RCC 7860 (cell line): ENCODE data around the gene AFM.
"Not testable (repeated sequence)": the region's sequence is repeated elsewhere in the genome, so short reads cannot be mapped to it uniquely, and the experiment has no call there.

Source experiments
- DNase-seq: peaks from one replicate; pipeline ENCODE4 v3.0.0-alpha.2; 2015; ENCODE audit warnings: low spot score
- FAIRE-seq: peaks from 2 replicates; lab custom pipeline; 2012; peaks lifted over from hg19 to GRCh38; lab: Jason Lieb, UNC

The AFM gene

GRCh38 chr4:73499996-73500765 is 18.6 kb downstream of the AFM start:
- FAIRE-seq (no peak), DNase-seq (no peak)

- FAIRE-seq, result no peak
- no peak for DNase-seq
These were observed 20.2 kb downstream of the AFM start for GRCh38 chr4:73501664-73502265.

GRCh38 chr4:73505567-73505966 is 24.0 kb downstream of the AFM start:
- no peak for FAIRE-seq
- no peak for DNase-seq

GRCh38 chr4:73507541-73507940 is 26.0 kb downstream of the AFM start:
- FAIRE-seq (no peak), DNase-seq (no peak)

GRCh38 chr4:73508651-73509050 is 27.1 kb downstream of the AFM start:
- no peak for DNase-seq
- FAIRE-seq, result no peak

- DNase-seq (no peak), FAIRE-seq (no peak)
These were observed 36.8 kb downstream of the AFM start for GRCh38 chr4:73518340-73518739.

GRCh38 chr4:73520821-73521220 is 39.3 kb downstream of the AFM start:
- FAIRE-seq, result no peak
- no peak for DNase-seq

GRCh38 chr4:73523126-73523525 is 41.6 kb downstream of the AFM start:
- no peak for FAIRE-seq
- no peak for DNase-seq

GRCh38 chr4:73525611-73526010 is 44.1 kb downstream of the AFM start:
- no peak for FAIRE-seq

GRCh38 chr4:73527196-73527595 is 45.7 kb downstream of the AFM start:
- FAIRE-seq (no peak), DNase-seq (no peak)

More at GRCh38 chr4:73525611-73526010, 44.1 kb downstream of the AFM start:
- DNase-seq, result no peak

- DNase-seq (no peak), FAIRE-seq (no peak)
These were observed 46.6 kb downstream of the AFM start for GRCh38 chr4:73528171-73528570.

- FAIRE-seq, result no peak
These were observed 52.2 kb downstream of the AFM start for GRCh38 chr4:73533515-73534422.

GRCh38 chr4:73538162-73538561 is 56.6 kb downstream of the AFM start:
- FAIRE-seq (no peak), DNase-seq (no peak)

More at GRCh38 chr4:73533515-73534422, 52.2 kb downstream of the AFM start:
- DNase-seq, result no peak

GRCh38 chr4:73539386-73539785 is 57.8 kb downstream of the AFM start:
- DNase-seq, result no peak

GRCh38 chr4:73540826-73541225 is 59.3 kb downstream of the AFM start:
- no peak for DNase-seq
- no peak for FAIRE-seq

More at GRCh38 chr4:73539386-73539785, 57.8 kb downstream of the AFM start:
- FAIRE-seq, result no peak

- no peak for DNase-seq
- no peak for FAIRE-seq
These were observed 59.7 kb downstream of the AFM start for GRCh38 chr4:73541251-73541650.

- no peak for FAIRE-seq
These were observed 63.1 kb downstream of the AFM start for GRCh38 chr4:73544620-73545019.

GRCh38 chr4:73550865-73551264 is 69.3 kb downstream of the AFM start:
- DNase-seq, FAIRE-seq: not testable (repeated sequence)

More at GRCh38 chr4:73544620-73545019, 63.1 kb downstream of the AFM start:
- no peak for DNase-seq
